GM19035 (cell line): ENCODE measurements around the gene IDH3G.

ENCODE experiments used
- ATAC-seq: cut with Tn5 transposase; IDR thresholded peaks from one replicate; pipeline ENCODE4 v1.9.1; 2021; ENCODE audit not compliant: unreplicated experiment

The IDH3G gene

GRCh38 chrX:153791104-153791852, 2.9 kb downstream of the IDH3G start:
- ATAC-seq, result no peak

- no peak for ATAC-seq
These were observed 4.5 kb downstream of the IDH3G start for GRCh38 chrX:153789654-153790053.

- ATAC-seq, result no peak
These were observed 7.5 kb downstream of the IDH3G start for GRCh38 chrX:153786669-153787068.

DNA sequence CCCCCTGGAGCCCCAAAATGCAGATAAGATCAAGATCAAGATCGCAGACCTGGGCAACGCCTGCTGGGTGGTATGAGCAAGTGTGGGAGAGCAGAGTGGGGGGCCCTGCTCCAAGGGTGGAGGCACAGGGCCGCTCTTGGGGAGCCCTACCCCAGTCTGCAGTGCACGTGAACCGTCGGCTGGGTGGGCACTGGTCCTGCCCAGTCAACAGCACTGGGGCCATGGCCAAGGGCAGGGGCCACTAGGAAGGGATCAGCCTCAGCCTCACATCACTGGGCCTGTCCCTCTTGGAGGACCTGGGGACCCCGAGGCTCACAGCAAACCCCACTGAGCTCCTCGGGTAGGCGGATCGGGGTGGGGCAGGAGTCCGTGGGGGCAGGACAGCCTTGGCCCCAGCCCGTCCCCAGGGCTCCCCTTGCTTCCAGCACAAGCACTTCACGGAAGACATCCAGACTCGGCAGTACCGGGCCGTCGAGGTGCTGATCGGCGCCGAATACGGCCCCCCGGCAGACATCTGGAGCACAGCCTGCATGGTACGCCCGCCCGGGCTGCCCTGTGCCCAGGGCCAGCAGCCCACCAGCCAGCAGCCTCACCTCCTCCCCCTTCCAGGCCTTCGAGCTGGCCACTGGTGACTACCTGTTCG, 9.7 kb downstream of the IDH3G start:
- ATAC-seq, result no peak

DNA sequence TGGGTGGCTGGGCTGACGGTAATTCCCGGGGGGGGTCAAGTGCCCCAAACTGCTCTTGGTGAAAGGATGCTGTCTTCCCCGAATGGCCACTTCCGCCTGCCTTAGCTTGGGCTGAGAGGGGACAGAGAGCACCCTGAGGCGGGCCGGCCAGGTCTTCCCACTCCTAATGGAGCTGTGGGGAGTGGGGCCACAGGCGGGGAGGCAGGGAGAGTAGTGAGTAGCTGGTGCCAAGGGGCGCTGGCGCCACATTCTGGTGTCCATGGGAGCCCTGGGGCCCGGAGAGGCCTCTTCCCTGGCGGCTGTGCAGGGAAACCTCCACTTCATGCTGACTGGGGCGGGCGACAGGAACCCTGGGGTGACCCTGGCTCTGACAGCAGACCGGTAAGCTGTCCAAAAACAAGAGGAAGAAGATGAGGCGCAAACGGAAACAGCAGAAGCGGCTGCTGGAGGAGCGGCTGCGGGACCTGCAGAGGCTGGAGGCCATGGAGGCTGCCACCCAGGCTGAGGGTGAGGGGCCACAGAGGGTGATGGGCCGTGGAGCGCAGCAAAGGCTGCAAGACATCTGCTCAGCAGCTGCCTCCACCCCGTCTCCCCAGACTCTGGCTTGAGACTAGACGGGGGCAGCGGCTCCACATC, 10.7 kb downstream of the IDH3G start:
- ATAC-seq, result no peak

GRCh38 chrX:153782871-153783270, 11.3 kb downstream of the IDH3G start:
- no peak for ATAC-seq

DNA sequence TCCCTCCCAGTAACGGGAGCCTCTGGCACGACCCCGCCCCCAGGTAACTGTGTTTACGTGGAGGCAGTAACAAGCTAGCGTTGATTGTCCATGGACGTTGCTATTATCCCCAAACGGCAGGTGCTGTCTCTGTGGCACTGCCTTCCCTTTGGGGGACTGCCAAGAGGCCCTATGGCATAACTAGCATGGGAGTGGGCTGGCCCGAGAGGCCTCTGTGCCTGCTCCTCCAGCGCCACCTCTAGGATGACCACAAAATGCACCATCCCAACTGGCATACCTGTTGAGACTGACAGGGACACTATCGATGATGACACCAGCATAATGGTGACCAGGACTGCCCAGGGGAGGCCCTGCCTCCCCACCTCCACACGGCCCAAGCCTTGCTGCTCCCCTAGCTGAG, 11.9 kb downstream of the IDH3G start:
- no peak for ATAC-seq

GRCh38 chrX:153781428-153782047, 12.6 kb downstream of the IDH3G start:
- ATAC-seq, result no peak

- ATAC-seq, result no peak
These were observed 13.3 kb downstream of the IDH3G start, which contains the start of gene SRPK3 for GRCh38 chrX:153780678-153781427. Gene SRPK3 (plus strand): TSS chrX:153781041. CDS start chrX:153781087, 46 bp downstream.

DNA sequence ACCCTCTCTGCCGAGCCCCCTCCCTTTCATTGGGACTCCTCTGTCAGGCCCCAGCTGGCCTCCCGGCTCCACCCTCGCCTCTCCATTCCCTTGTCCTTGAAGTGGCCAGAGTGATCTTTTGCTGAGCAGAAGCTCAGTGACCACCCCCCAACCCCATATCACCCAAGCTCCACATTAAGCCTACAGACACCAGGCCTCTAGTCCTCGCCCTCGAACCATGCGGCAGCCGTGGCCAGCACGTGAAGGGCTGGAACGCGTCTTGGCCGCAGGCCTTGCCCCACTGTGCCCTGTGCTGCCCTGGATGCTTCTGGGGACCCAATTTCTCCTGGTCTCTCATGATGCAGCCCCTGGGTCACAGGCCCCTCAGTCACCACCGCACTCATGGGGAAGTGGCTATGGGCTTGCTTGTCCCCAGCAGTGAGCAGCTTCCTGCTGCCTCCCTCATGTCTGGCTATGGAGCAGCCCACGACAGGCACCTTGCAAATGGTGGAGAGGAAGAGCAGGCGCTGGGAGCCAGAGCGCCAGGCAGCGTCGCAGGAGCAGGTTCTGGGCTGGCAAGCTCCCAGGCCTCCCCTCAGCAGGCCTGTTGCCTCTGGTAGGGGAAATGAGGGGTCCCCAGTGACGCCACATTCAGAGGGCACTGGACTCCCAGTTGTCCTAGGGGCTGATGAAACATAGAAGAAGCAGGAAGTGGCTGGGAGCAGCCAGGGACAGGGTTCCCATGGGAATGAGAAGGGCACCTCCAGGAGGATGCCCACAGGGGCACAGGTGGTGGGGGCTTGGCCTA, 14.1 kb downstream of the IDH3G start:
- no peak for ATAC-seq

- no peak for ATAC-seq
These were observed 15.5 kb downstream of the IDH3G start for GRCh38 chrX:153778684-153779101.

GRCh38 chrX:153778181-153778580, 16.0 kb downstream of the IDH3G start:
- no peak for ATAC-seq

- ATAC-seq, result no peak
These were observed 16.7 kb downstream of the IDH3G start for GRCh38 chrX:153777261-153778090.

- no peak for ATAC-seq
These were observed 17.5 kb downstream of the IDH3G start for GRCh38 chrX:153776611-153777045.

- no peak for ATAC-seq
These were observed 18.0 kb downstream of the IDH3G start for GRCh38 chrX:153776120-153776599.

DNA sequence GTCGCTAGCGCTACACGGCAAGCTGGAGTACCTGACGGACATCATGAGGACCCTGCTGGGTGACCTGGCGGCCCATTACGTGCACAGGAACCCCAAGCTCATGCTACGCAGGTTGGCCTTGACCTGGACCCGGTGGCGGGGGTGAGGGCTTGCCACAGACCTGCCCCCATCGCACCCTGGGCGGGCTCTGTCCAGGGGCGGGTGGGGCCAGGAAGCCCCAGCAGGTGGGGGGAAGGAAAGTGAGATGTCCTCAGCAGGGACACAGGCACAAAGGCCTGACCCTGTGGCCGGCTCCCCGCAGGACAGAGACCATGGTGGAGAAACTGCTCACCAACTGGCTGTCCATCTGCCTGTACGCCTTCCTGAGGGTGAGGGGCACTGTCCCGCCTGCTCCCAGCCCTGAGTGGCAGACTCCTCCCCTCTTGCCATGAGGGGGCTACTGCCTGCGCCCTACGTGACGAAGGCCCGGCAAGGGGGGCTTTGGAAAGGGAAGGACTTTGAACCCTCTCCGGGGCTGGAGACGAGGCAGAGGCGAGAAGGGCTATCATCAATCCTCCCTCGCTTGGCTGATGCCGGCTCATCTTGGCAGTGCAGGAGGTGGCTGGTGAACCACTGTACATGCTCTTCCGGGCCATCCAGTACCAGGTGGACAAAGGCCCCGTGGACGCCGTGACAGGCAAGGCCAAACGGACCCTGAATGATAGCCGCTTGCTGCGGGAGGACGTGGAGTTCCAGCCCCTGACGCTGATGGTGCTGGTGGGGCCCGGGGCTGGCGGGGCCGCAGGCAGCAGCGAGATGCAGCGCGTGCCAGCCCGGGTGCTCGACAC, 18.7 kb downstream of the IDH3G start:
- no peak for ATAC-seq

DNA sequence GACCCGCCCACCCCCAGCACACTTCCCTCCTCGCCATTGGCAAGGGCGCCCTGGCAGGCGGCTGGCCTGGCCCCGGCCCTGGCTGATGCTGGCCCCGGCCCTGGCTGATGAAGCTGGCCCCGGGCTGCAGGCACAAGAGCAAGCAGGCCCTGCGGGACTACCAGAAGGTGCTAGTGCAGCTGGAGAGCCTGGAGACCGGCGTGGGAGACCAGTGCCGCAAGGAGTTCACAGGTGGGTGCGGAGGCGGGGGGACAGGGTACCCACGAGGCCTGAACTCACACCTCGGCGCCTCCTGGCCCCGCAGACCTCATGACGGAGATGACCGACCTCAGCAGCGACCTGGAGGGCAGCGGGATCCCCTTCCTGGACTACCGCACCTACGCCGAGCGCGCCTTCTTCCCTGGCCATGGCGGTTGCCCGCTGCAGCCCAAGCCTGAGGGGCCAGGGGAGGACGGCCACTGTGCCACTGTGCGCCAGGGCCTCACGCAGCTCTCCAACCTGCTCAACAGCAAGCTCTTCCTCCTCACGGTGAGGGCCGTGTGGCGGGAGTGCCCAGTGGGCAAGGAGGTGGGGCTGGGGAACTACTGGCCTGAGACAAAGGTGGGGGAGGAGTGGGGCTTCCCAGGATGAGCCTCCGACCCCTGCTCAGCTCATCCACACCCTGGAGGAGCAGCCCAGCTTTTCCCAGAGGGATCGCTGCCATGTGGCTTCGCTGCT, 19.4 kb downstream of the IDH3G start:
- ATAC-seq, result no peak
